ENCODE results near the gene NFYC. TPM values are rescaled to one million over a fixed set of nuclear protein-coding genes. Genes with fewer than 3 reads are reported as not detected.
A peak's percentile ranks its signal among the peaks of the same experiment; 100 is the strongest.

NFYC gene
- total and polyA plus RNA-seq, 2 of the 8 experiments (the other 6 are each of a cell fraction or from before 2014, with no cell fraction given), result 54.1 to 124 TPM

- Histone ChIP-seq H2AK5ac (ENCODE audit: low read depth, low read length) (no peak overlapping the region), H3K4me2 (ENCODE audit: insufficient read depth in 1 of 2, low read depth in 2 of 2, low read length in 2 of 2) (no peak overlapping the region), H2BK20ac (ENCODE audit: low read length) (no peak overlapping the region), H4K20me1 (replicated peaks in 1 of 2; ENCODE audit: control insufficient read depth in 1 of 2, insufficient read depth in 2 of 2, low read length in 2 of 2) (peaks cover 0 to 7% of the 10 kb centered on the region in 2 experiments), H4K91ac (replicated peaks; ENCODE audit: insufficient read length, low read length) (no peak overlapping the region), H3K36me3 (ENCODE audit: control insufficient read depth in 2 of 4, insufficient read depth in 4 of 4, low read length in 3 of 4) (peaks cover 0 to under 1% (median 0%) of the 10 kb centered on the region in 4 experiments; a peak in 1 of 8 replicates), H3K4ac (replicated peaks; ENCODE audit: insufficient read length, low read depth, low read length) (no peak overlapping the region), H3K4me1 (replicated peaks in 1 of 4; ENCODE audit: control insufficient read depth in 3 of 4, insufficient read depth in 4 of 4, low read length in 3 of 4) (peaks cover 0 to 7% (median 4%) of the 10 kb centered on the region in 4 experiments; a peak in 5 of 7 replicates), H3K79me1 (ENCODE audit: low read depth, low read length) (peaks cover 6% of the 10 kb centered on the region; the same call in 1 of the 2 replicates), H3K4me3 (ENCODE audit: extremely low read depth in 1 of 4, insufficient read depth in 2 of 4, low read depth in 3 of 4, low read length in 4 of 4) (no peak overlapping the region), H3K23ac (ENCODE audit: insufficient read length) (no peak overlapping the region), H3K14ac (ENCODE audit: insufficient read length) (no peak overlapping the region), H3K27ac (ENCODE audit: low read depth, low read length) (no peak overlapping the region), H3K27me3 (replicated peaks in 1 of 4; ENCODE audit: control insufficient read depth in 3 of 4, extremely low read depth in 1 of 4, insufficient read depth in 3 of 4, low read length in 3 of 4) (no peaks in the 10 kb centered on the region), H4K5ac (ENCODE audit: insufficient read length, low read depth, low read length) (no peak overlapping the region), H3K9me3 (ENCODE audit: insufficient read depth in 2 of 2, low read depth in 1 of 2, low read length in 1 of 2) (no peaks in the 10 kb centered on the region), H2AFZ (ENCODE audit: low read length) (no peak overlapping the region), H2BK15ac (ENCODE audit: low read length) (no peak overlapping the region), H3K18ac (ENCODE audit: extremely low read depth, low read length) (no peak overlapping the region), H3K23me2 (ENCODE audit: low read depth, low read length) (no peaks in the 10 kb centered on the region), H2BK12ac (ENCODE audit: low read depth, low read length) (no peak overlapping the region), H4K8ac (ENCODE audit: extremely low read depth, insufficient read depth, low read length) (peak overlapping the region; percentile 38; the same call in 1 of the 2 replicates), H3K56ac (replicated peaks; ENCODE audit: insufficient read length, low read depth, low read length) (no peak overlapping the region), H2BK5ac (ENCODE audit: low read depth, low read length) (no peak overlapping the region), H3K9ac (replicated peaks in 1 of 4; ENCODE audit: extremely low read depth in 1 of 4, low read depth in 3 of 4, low read length in 3 of 4) (no peak overlapping the region), H3K79me2 (ENCODE audit: control insufficient read depth in 1 of 2, insufficient read depth in 2 of 2, low read length in 2 of 2) (no peaks in the 10 kb centered on the region), H2BK120ac (replicated peaks; ENCODE audit: low read depth, low read length) (no peak overlapping the region)
- ChIA-PET POLR2A (ENCODE audit: partially characterized antibody) (interaction anchor here (1.1 to 1.4 kb wide), 3 partner anchors 9 to 45 kb away, joined by 3 read pairs; partner anchors contain the start of gene NFYC), CTCF (ENCODE audit: partially characterized antibody) (interaction anchor here (1.0 to 37.5 kb wide), 5 partner anchors 16 to 203 kb away, joined by 3 to 684 read pairs (median 8); partner anchors contain the start of gene RIMS3)
- WGBS, 2 experiments (ENCODE audit: extremely low coverage in 1 of 2, insufficient coverage in 1 of 2, insufficient read length in 1 of 2, insufficient replicate concordance in 2 of 2, low coverage in 1 of 2, low lambda C conversion rate in 2 of 2, missing lambda C conversion rate in 1 of 2), result 90% methylated on average over 5 of the region's 5 CpGs; no CpG with 5 or more reads in 1 of the 2 experiments
- DNase-seq (ENCODE audit: low read depth in 1 of 2, low spot score in 2 of 2) (no peak), FAIRE-seq (no peak)
- TF ChIP-seq SIN3A (conservative IDR thresholded peaks at IDR 0.05 in 1 of 2, IDR thresholded peaks at IDR 0.05 in 1 of 2; ENCODE audit: low read depth in 1 of 2, low read length in 2 of 2) (no peak), SAP30 (IDR thresholded peaks at IDR 0.05; ENCODE audit: insufficient read depth, insufficient replicate concordance, low read length) (no peak), E2F6 (IDR thresholded peaks at IDR 0.05) (no peak), CHD1 (IDR thresholded peaks at IDR 0.05; ENCODE audit: low read depth, low read length) (no peak), RNF2 (IDR thresholded peaks at IDR 0.05; ENCODE audit: borderline replicate concordance, low read depth, low read length, missing control alignments, poor library complexity, severe bottlenecking) (no peak), TCF12 (IDR thresholded peaks at IDR 0.05; ENCODE audit: low read depth, low read length) (no peak), POLR2AphosphoS5 (IDR thresholded peaks at IDR 0.05; ENCODE audit: low read depth, low read length) (no peak), SIRT6 (IDR thresholded peaks at IDR 0.05; ENCODE audit: low read length) (no peak), SUZ12 (IDR thresholded peaks at IDR 0.05; ENCODE audit: low read length) (no peak), ASH2L (IDR thresholded peaks at IDR 0.05; ENCODE audit: low read length) (no peak), ATF3 (IDR thresholded peaks at IDR 0.05; ENCODE audit: insufficient read depth, low read depth, low read length) (no peak), SIX5 (IDR thresholded peaks at IDR 0.05; ENCODE audit: low read depth, low read length) (no peak)
Measured at GRCh38 chr1:40646315-40646714, 45.2 kb upstream of the NFYC start.
